K562 (cell line): Measurements from ENCODE around the gene CPSF4. TPM values are rescaled to one million over a fixed set of nuclear protein-coding genes. Genes with fewer than 3 reads are reported as not detected.
A peak's percentile ranks its signal among the peaks of the same experiment; 100 is the strongest.

ENCODE experiments used
- ATAC-seq: fragments of 200-7000 bp; cut with Tn5 transposase; 3 replicates; pipeline ENCODE4 v1.9.1; 2020; ENCODE audit warnings: moderate library complexity
- BruUV-seq: library from RNA; stranded (reverse); fragments of 400-500 nt; replicated peaks from 2 replicates; lab custom pipeline; 2021; lab: Mats Ljungman, UMichigan
- CTCF ChIA-PET: fragments of 300-600 bp; formaldehyde crosslinking; extraction: SDS; loops from one replicate; lab custom pipeline; 2021; ENCODE audit warnings: low intra/inter-chr PET ratio; lab: Yijun Ruan, JAX
- POLR2A ChIA-PET: fragments of 300-600, 350-650 bp; sonication (Branson Sonifier 250); formaldehyde crosslinking; extraction: SDS; loops from one replicate; lab custom pipeline; 2021; ENCODE audit warnings: antibody characterized with exemption, inconsistent platforms; lab: Yijun Ruan, JAX
- DNase-seq, 4 experiments: peaks; one replicate each; pipeline versions ENCODE4 v3.0.0 to v3.0.0-alpha.2; 2011 to 2018; ENCODE audit warnings: low spot score in 3 of 4, mixed read lengths in 3 of 4; ENCODE audit errors: extremely low read depth in 1 of 4
- FAIRE-seq: peaks from 2 replicates; lab custom pipeline; 2011; peaks lifted over from hg19 to GRCh38; lab: Jason Lieb, UNC
- H2AFZ ChIP-seq: 2 replicates; pipeline ENCODE4 v1.6.0; 2011; ENCODE audit warnings: low read depth, low read length, control low read depth, inconsistent platforms
- H3K27ac ChIP-seq: fragments of 200-600 bp; 3 replicates; pipeline ENCODE4 v1.8.0; 2011; ENCODE audit warnings: low read depth, mild to moderate bottlenecking, control low read depth, inconsistent platforms, low read length, moderate library complexity, mixed read lengths; ENCODE audit errors: extremely low read depth
- H3K27me3 ChIP-seq, 2 experiments: fragments of 300-600 bp in 1 of 2; 2 replicates in 1 of 2; 3 replicates in 1 of 2; pipeline versions ENCODE4 v1.6.0 to v1.8.0; 2011; ENCODE audit warnings: inconsistent platforms in 2 of 2, low read length in 2 of 2, mild to moderate bottlenecking in 1 of 2, mixed read lengths in 1 of 2, moderate library complexity in 1 of 2; ENCODE audit not compliant: control insufficient read depth in 2 of 2, insufficient read depth in 2 of 2
- H3K36me3 ChIP-seq: fragments of 300-600 bp; 3 replicates; pipeline ENCODE4 v1.8.0; 2011; ENCODE audit warnings: mild to moderate bottlenecking, low read length, inconsistent platforms; ENCODE audit not compliant: control insufficient read depth, insufficient read depth
- H3K4me1 ChIP-seq, 2 experiments: fragments of 200-600 bp in 1 of 2; replicated peaks in 1 of 2; 2 replicates in 1 of 2; 3 replicates in 1 of 2; pipeline versions ENCODE4 v1.5.1 to v1.8.0; 2011; ENCODE audit warnings: inconsistent platforms in 2 of 2, low read length in 2 of 2, mild to moderate bottlenecking in 1 of 2, mixed read lengths in 1 of 2, moderate library complexity in 1 of 2; ENCODE audit not compliant: control insufficient read depth in 2 of 2, insufficient read depth in 2 of 2
- H3K4me2 ChIP-seq: 2 replicates; pipeline ENCODE4 v1.6.1; 2011; ENCODE audit warnings: low read length, control low read depth, inconsistent platforms, mixed read lengths; ENCODE audit not compliant: insufficient read depth
- H3K4me3 ChIP-seq: fragments of 200-600 bp; sonication (generic), shearing (Covaris generic); 2 replicates; pipeline ENCODE4 v1.5.1; 2016; ENCODE audit warnings: control low read depth, inconsistent platforms
- H3K79me2 ChIP-seq: fragments of 200-600 bp; 3 replicates; pipeline ENCODE4 v1.8.0; 2011; ENCODE audit warnings: low read length, inconsistent platforms; ENCODE audit not compliant: control insufficient read depth, insufficient read depth
- H3K9ac ChIP-seq, 2 experiments: 2 replicates each; pipeline versions ENCODE4 v1.6.0 to v1.6.1; 2011; ENCODE audit warnings: low read depth in 2 of 2, low read length in 2 of 2, control low read depth in 1 of 2, inconsistent platforms in 1 of 2, mild to moderate bottlenecking in 1 of 2, mixed read lengths in 1 of 2; ENCODE audit not compliant: insufficient read depth in 1 of 2
- H3K9me1 ChIP-seq: one replicate; pipeline ENCODE4 v1.6.0; 2011; ENCODE audit warnings: inconsistent platforms, mild to moderate bottlenecking, low read length, moderate library complexity; ENCODE audit not compliant: control insufficient read depth, insufficient read depth
- H3K9me3 ChIP-seq: replicated peaks from 2 replicates; pipeline ENCODE4 v1.5.1; 2011; ENCODE audit warnings: low read depth, low read length, inconsistent platforms; ENCODE audit not compliant: control insufficient read depth, insufficient read depth
- H4K20me1 ChIP-seq: replicated peaks from 2 replicates; pipeline ENCODE4 v1.6.1; 2011; ENCODE audit warnings: low read length, inconsistent platforms, mixed read lengths; ENCODE audit not compliant: control insufficient read depth, insufficient read depth
- CBX8 ChIP-seq: fragments of 200-600 bp; sonication (generic); IDR thresholded peaks from 2 replicates; pipeline ENCODE4 v1.6.1; 2012; ENCODE audit warnings: borderline replicate concordance, mixed run types, low read depth, mild to moderate bottlenecking, moderate library complexity, mixed read lengths, low read length, control low read depth, inconsistent platforms; ENCODE audit not compliant: poor library complexity, severe bottlenecking; ENCODE audit errors: extremely low read depth
- CTCFL ChIP-seq: IDR thresholded peaks from 2 replicates; pipeline ENCODE4 v1.6.1; 2011; ENCODE audit warnings: borderline replicate concordance, low read depth, mild to moderate bottlenecking, moderate library complexity, low read length; ENCODE audit not compliant: insufficient read depth, poor library complexity, severe bottlenecking
- EWSR1 ChIP-seq: fragments of 450-650 bp; IDR thresholded peaks from 2 replicates; pipeline ENCODE4 v1.6.1; 2018; ENCODE audit warnings: borderline replicate concordance, mild to moderate bottlenecking, low read depth, moderate library complexity; ENCODE audit not compliant: partially characterized antibody
- FUS ChIP-seq: fragments of 200-400 bp; formaldehyde crosslinking; optimal IDR thresholded peaks from 2 replicates; pipeline ENCODE3; 2017; ENCODE audit warnings: low read depth, low read length
- HNRNPH1 ChIP-seq: fragments of 200-400 bp; formaldehyde crosslinking; optimal IDR thresholded peaks from 2 replicates; pipeline ENCODE3; 2017; ENCODE audit warnings: low read depth, mild to moderate bottlenecking, low read length, moderate library complexity
- MED1 ChIP-seq: sonication (generic); formaldehyde crosslinking; IDR thresholded peaks from 2 replicates; pipeline ENCODE4 v1.8.1; 2023; ENCODE audit warnings: missing genetic modification reagents, borderline replicate concordance
- NFXL1 ChIP-seq: fragments of 450-650 bp; formaldehyde crosslinking; IDR thresholded peaks from 2 replicates; pipeline ENCODE4 v1.4.0; 2021; ENCODE audit warnings: mild to moderate bottlenecking
- NUFIP1 ChIP-seq: fragments of 450-650 bp; IDR thresholded peaks from 2 replicates; pipeline ENCODE4 v1.6.1; 2018; ENCODE audit not compliant: partially characterized antibody
- SIRT6 ChIP-seq: IDR thresholded peaks from one replicate; pipeline ENCODE4 v1.6.1; 2012; ENCODE audit warnings: low read depth, mild to moderate bottlenecking, control low read depth, inconsistent platforms, low read length, moderate library complexity
- TAF7 ChIP-seq: fragments of 450-650 bp; IDR thresholded peaks from 2 replicates; pipeline ENCODE4 v1.6.1; 2016; ENCODE audit warnings: missing genetic modification characterization, missing compliant biosample characterization
- XRCC5 ChIP-seq: fragments of 200-400 bp; formaldehyde crosslinking; IDR thresholded peaks from 2 replicates; pipeline ENCODE4 v1.6.1; 2017; ENCODE audit warnings: low read depth, mild to moderate bottlenecking, low read length
- ZBTB43 ChIP-seq: sonication (generic); formaldehyde crosslinking; IDR thresholded peaks from 2 replicates; pipeline ENCODE4 v1.8.0; 2023; ENCODE audit warnings: mild to moderate bottlenecking, missing genetic modification reagents
- ZNF398 ChIP-seq: fragments of 250-450 bp; sonication (Bioruptor Pico); IDR thresholded peaks from 2 replicates; pipeline ENCODE4 v1.8.0; 2021; ENCODE audit warnings: moderate library complexity, mild to moderate bottlenecking, inconsistent platforms
- WGBS: fragments of 100-300 bp; shearing (Covaris generic); methylation state at CpG from one replicate; pipeline ENCODE4 v1.1.6; 2016; ENCODE audit warnings: low coverage, mixed read lengths; ENCODE audit not compliant: insufficient coverage; ENCODE audit errors: missing lambda C conversion rate; 5-methylcytosine and 5-hydroxymethylcytosine counted together
- in situ Hi-C: fragments of 300-500 bp; cut with MboI; formaldehyde crosslinking; loops from 4 replicates; pipeline ENCODE4 v1.15.0; 2018; ENCODE audit warnings: inconsistent platforms, mixed read lengths
- intact Hi-C: fragments of 100-400 bp; cut with micrococcal nuclease; formaldehyde crosslinking; loops from 2 replicates; pipeline ENCODE4 v1.14.2; 2022
- polyA plus RNA-seq, 8 experiments: library from polyadenylated mRNA; depleted of rRNA in 4 of 8; stranded (reverse) in 5 of 8; unstranded in 3 of 8; fragments of >200 nt; fragmentation: Nextera tagmentation in 2 of 8; fragmentation: Illumina TruSeq in 1 of 8; extraction: Ambion mirVana in 2 of 8; extraction: Trizol in 1 of 8; gene quantifications; 2 replicates each; pipeline versions ENCODE4 v1.2.1 to v1.2.3, GENCODE V29; 2011 to 2014; ENCODE audit warnings: inconsistent platforms in 1 of 8, missing spikeins in 1 of 8
- total RNA-seq, 7 experiments: library from RNA; depleted of rRNA in 6 of 7; stranded (reverse); fragments of >200 nt in 6 of 7; fragmentation: Illumina TruSeq in 2 of 7; extraction: Trizol in 2 of 7; gene quantifications; 2 replicates each; pipeline versions ENCODE4 v1.2.1 to v1.2.3, GENCODE V29; 2011 to 2021; ENCODE audit warnings: low replicate concordance in 1 of 7

CPSF4 gene
- total and polyA plus RNA-seq, 9 of the 15 experiments (the other 6 are each of a cell fraction or from before 2014, with no cell fraction given): 16.9 to 118 (median 71.7) TPM

- TF ChIP-seq TAF7 (tag): no peak
- TF ChIP-seq NUFIP1: no peak
- no peak for TF ChIP-seq SIRT6
Measured at GRCh38 chr7:99446096-99446495, 7.4 kb downstream of the CPSF4 start (continued).

- ATAC-seq (peak; percentile 81), FAIRE-seq (peak; percentile 44), DNase-seq (peak in 2 of 4 experiments; percentile 42 to 51)
- peaks cover 2 to 8% of the 10 kb centered on the region in 2 experiments; a peak in 3 of 5 replicates for H3K4me1 ChIP-seq
- no peaks in the 10 kb centered on the region for H3K9me1 ChIP-seq
- ChIA-PET CTCF (no interaction called here), POLR2A (interaction anchor here (0.8 kb wide), 1 partner anchor 8 kb away, joined by 4 read pairs; no protein-coding TSS in a partner anchor)
- H3K9ac ChIP-seq: 0 out of 4 replicates have a peak overlapping the region, but pooled peaks of 1 of the 2 experiments have one; percentile 40
- BruUV-seq: no TSS peak
- peaks cover 1% of the 10 kb centered on the region; the same call in 1 of the 2 replicates for H4K20me1 ChIP-seq
- peaks cover 11% of the 10 kb centered on the region; the same call in 1 of the 3 replicates for H3K79me2 ChIP-seq
- intact Hi-C loops: no loop called here
- in situ Hi-C loops: no loop called here
- H3K36me3 ChIP-seq: peaks cover 94% of the 10 kb centered on the region
- 0 out of 2 replicates have a peak, but pooled peaks cover 2% of the 10 kb centered on the region for H3K9me3 ChIP-seq
- H2AFZ ChIP-seq: no peak overlapping the region
- 82% methylated on average over 10 of the region's 10 CpGs for WGBS
- no peak overlapping the region for H3K4me3 ChIP-seq
- H3K27ac ChIP-seq: no peak overlapping the region
- no peaks in the 10 kb centered on the region for H3K27me3 ChIP-seq
- H3K4me2 ChIP-seq: no peak overlapping the region
- TF ChIP-seq ZBTB43 (CRISPR knock-in tag) (no peak), XRCC5 (0 out of 2 replicates have a peak, but pooled peaks have one; percentile 30), FUS (no peak), ZNF398 (CRISPR knock-in tag) (no peak), HNRNPH1 (no peak), CBX8 (no peak), MED1 (CRISPR knock-in tag) (no peak), NFXL1 (CRISPR knock-in tag) (no peak), CTCFL (peak; percentile 38), EWSR1 (no peak)
Measured at GRCh38 chr7:99447943-99448342, 9.2 kb downstream of the CPSF4 start.
